Activated CD8-positive, alpha-beta memory T cell treated with anti-CD3 and anti-CD28 coated beads, Interleukin-2, amount 50 U/mL, for 1 hour (primary cell): ENCODE results near the gene CNTN2.

ENCODE experiments used
- DNase-seq: peaks from one replicate; pipeline ENCODE4 v3.0.0-alpha.2; 2020; ENCODE audit errors: extremely low read depth

Gene CNTN2

GRCh38 chr1:205042911-205043806, at the start of gene CNTN2:
Gene CNTN2, plus strand, starts transcription at chr1:205043212. Its CDS starts 9,974 bp downstream, at chr1:205053186.
- DNase-seq, result no peak

- no peak for DNase-seq
Measured at GRCh38 chr1:204994086-204994862, 48.7 kb upstream of the CNTN2 start.

DNA sequence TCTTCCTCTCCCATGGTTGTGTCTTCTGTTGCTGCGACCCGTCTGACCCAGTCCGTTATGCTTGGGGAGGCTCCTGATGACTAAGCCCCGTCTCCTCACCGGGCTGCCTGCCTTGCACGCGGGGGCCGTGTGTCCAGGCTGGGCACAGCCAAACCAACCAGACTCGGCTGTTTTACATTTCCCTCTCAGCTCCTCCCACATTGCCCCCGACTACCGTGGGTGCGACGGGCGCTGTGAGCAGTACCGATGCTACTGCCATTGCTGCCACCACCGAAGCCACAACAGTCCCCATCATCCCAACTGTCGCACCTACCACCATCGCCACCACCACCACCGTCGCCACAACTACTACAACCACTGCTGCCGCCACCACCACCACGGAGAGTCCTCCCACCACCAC, 46.0 kb upstream of the CNTN2 start:
- DNase-seq, result no peak

- no peak for DNase-seq
Measured at GRCh38 chr1:204997591-204998355, 45.2 kb upstream of the CNTN2 start.

GRCh38 chr1:205001162-205001561, 41.9 kb upstream of the CNTN2 start:
- no peak for DNase-seq

DNA sequence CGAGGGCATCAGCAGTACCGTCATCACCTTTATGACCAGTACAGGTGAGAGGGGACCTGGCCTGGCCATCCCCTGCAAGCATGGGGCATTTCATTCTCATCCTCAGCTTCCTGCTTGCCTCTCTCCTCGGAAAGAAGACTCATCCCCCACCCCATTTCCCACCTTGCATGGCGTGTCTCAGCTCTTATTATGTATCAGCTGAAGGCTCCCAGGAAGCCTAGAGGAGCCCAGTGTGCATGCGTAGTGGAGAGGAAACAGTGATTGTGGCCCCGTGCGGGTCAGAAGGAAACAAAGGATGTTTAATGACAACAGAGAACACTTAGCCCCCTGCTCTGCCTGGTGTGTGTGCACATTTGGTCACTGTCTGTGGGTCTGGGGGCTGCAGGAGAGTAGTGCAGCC, 40.3 kb upstream of the CNTN2 start:
- no peak for DNase-seq

GRCh38 chr1:205003358-205004131, 39.5 kb upstream of the CNTN2 start:
- DNase-seq, result no peak

DNA sequence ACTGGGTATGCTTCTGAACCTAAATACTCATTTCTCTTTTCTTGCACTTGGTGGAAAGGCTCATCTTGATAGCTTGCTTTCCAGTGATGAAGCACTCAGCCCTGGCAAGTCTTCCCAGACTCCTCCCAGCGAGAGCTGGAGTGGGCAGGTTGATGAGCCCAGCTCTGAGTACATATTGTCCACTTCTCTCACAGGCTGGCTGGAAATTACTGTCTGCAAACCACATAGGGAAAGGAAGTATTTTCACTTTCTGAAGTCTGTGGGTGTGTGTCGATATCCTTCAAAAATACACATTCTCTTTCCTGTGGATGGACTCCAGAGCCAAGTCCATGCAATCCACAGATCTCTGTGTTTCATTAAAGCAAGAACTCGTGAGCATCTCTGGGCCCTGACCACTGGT, 38.7 kb upstream of the CNTN2 start:
- no peak for DNase-seq

GRCh38 chr1:205008896-205009295, 34.1 kb upstream of the CNTN2 start:
- DNase-seq, result no peak

DNA sequence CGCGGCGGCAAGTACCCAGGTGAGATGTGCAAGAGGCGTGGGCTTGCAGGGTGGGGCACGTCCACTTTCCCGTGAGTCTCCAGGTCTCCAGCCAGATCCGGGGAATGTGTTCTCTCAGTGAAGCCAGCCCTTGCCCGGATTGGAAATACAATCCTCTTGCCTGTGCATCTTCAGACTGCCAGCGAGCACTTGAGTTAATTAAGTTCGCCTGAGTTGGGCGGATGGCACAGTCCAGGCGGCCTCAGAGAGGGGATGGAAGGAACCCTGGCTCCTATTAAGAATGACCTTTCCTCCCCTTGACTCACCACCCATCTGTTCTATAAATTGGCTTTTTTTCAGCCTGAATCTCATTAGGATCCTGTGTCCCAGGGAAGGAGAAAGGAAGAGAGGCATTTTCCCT, 33.3 kb upstream of the CNTN2 start:
- DNase-seq, result no peak

- DNase-seq, result no peak
Measured at GRCh38 chr1:205012391-205013140, 30.4 kb upstream of the CNTN2 start.

DNA sequence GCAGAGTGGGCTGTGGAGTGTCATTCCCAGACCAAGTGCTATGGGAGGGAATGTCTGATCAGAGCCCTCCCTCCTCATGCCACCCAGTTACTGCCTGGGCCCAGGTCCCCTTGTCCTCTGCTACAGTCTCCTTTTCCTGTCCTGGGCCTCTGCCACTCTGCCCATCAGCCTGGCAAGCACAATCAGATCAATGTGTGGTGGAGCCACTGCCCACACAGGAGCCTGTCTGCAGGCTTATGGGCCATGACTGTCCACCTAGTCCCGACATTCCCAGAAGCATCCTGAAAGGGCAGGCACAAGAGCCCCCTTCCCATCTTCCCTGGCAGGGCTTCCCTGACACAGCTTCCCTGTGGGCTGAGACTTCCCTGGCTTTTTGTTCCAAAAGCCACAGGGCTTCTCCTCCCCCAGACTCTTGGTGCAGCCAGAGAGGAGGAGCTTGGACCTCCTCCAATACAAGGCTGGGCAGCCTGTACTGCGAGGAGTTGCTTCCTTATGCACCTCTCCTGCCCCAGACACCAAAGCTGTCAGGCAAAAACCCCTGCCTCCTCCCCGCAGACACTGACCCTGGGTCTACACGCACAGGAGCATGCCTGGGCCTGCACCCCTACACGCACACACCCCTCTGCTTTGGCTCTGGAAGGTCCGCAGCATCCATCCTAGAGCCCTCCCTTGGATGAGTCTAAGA, 29.2 kb upstream of the CNTN2 start:
- no peak for DNase-seq

DNA sequence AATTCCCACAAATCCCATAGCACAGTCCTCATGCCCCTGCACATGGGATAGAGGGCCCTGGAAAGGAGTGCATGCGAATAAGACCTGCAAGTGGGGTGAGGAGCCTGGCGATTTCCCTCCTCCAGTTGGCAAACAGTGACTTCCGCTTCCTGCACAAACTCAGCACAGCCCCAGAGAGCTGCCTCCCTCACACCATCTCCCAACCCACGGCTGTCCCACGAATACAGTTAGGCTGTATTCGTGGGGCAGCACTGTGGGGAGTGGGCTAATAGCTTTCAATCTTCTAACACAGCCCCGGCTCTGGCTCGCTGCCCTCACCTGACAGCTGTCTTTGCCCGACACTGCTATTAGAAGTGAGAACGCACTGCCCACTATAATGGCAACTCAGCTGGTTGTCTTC, 28.2 kb upstream of the CNTN2 start:
- no peak for DNase-seq

GRCh38 chr1:205015241-205015640, 27.8 kb upstream of the CNTN2 start:
- DNase-seq, result no peak

GRCh38 chr1:205016075-205016474, 26.9 kb upstream of the CNTN2 start:
- DNase-seq, result no peak

- no peak for DNase-seq
Measured at GRCh38 chr1:205016584-205016983, 26.4 kb upstream of the CNTN2 start.

DNA sequence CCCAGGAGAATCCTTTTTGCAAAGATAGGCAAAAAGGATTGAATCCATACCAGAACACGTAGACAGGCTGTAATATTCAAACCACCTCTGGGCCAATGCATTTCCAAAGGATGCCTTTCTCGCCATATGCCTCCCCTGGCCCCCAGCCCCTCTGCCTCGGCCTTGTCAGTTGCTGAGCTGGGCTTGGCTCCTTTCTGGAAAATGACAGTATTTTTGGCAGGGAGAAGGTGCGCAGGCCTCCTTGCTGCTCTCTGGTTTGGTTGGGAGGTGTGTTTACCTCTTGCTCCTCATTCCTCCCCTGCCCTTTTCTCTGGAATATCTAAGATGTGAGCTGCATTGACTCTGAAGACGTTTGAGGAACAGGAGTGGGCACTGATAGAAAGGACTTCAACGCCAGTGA, 26.0 kb upstream of the CNTN2 start:
- DNase-seq, result no peak

GRCh38 chr1:205017766-205018165, 25.2 kb upstream of the CNTN2 start:
- DNase-seq, result no peak

DNA sequence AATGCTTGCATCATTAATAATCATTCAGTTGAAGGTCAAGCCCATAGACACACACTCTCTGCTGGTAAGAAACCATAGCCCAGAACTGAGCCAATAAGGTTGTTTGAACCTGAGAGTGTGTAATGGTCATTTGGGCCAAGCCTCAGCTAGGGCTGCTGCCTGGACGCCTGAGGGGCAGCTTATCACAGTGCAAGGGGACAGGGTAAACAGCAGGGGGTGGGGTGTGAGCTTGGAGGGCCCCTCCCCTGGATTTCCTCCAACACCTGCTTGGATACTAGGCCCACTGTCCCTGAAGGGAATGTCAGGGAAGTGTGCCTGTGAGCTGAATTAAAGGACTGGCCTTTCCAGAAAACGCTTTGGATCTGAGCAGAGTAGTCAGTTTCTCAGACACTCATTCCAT, 24.6 kb upstream of the CNTN2 start:
- no peak for DNase-seq

- DNase-seq, result no peak
Measured at GRCh38 chr1:205020466-205020865, 22.5 kb upstream of the CNTN2 start.
